HUES6 (cell line): ENCODE results near the gene MACIR.
A peak's percentile ranks its signal among the peaks of the same experiment; 100 is the strongest.

ENCODE experiments used
- H3K27ac ChIP-seq: 2 replicates; pipeline ENCODE4 v1.7.0; 2013; ENCODE audit warnings: low read depth, mild to moderate bottlenecking, low read length, inconsistent platforms
- H3K27me3 ChIP-seq: 2 replicates; pipeline ENCODE4 v1.6.1; 2013; ENCODE audit warnings: low read length; ENCODE audit not compliant: control insufficient read depth, insufficient read depth
- H3K36me3 ChIP-seq: 2 replicates; pipeline ENCODE4 v1.6.1; 2013; ENCODE audit warnings: low read length; ENCODE audit not compliant: control insufficient read depth, insufficient read depth
- H3K4me1 ChIP-seq: 2 replicates; pipeline ENCODE4 v1.6.1; 2013; ENCODE audit warnings: low read length; ENCODE audit not compliant: control insufficient read depth, insufficient read depth
- H3K4me3 ChIP-seq: 2 replicates; pipeline ENCODE4 v1.5.1; 2013; ENCODE audit warnings: low read depth, low read length
- H3K9ac ChIP-seq: one replicate; pipeline ENCODE4 v1.6.1; 2013; ENCODE audit warnings: mild to moderate bottlenecking, low read length
- H3K9me3 ChIP-seq: 2 replicates; pipeline ENCODE4 v1.6.1; 2013; ENCODE audit warnings: low read depth, low read length; ENCODE audit not compliant: control insufficient read depth, insufficient read depth

The MACIR gene

GRCh38 chr5:103247118-103247517, 11.4 kb upstream of the MACIR start:
- Histone ChIP-seq H3K4me3 (no peak overlapping the region), H3K36me3 (no peaks in the 10 kb centered on the region), H3K27ac (no peak overlapping the region), H3K9ac (no peak overlapping the region), H3K4me1 (no peaks in the 10 kb centered on the region), H3K27me3 (no peaks in the 10 kb centered on the region), H3K9me3 (no peaks in the 10 kb centered on the region)

- Histone ChIP-seq H3K27me3 (no peaks in the 10 kb centered on the region), H3K4me3 (no peak overlapping the region), H3K9me3 (no peaks in the 10 kb centered on the region)
Measured at GRCh38 chr5:103249068-103249467, 9.5 kb upstream of the MACIR start.

GRCh38 chr5:103254921-103255320, 3.6 kb upstream of the MACIR start:
- no peaks in the 10 kb centered on the region for H3K36me3 ChIP-seq
- no peaks in the 10 kb centered on the region for H3K27me3 ChIP-seq
- no peak overlapping the region for H3K27ac ChIP-seq
- H3K9ac ChIP-seq, result no peak overlapping the region
- no peaks in the 10 kb centered on the region for H3K9me3 ChIP-seq
- H3K4me1 ChIP-seq, result no peaks in the 10 kb centered on the region
- no peak overlapping the region for H3K4me3 ChIP-seq

More at GRCh38 chr5:103249068-103249467, 9.5 kb upstream of the MACIR start:
- no peaks in the 10 kb centered on the region for H3K36me3 ChIP-seq
- no peak overlapping the region for H3K9ac ChIP-seq
- no peak overlapping the region for H3K27ac ChIP-seq
- no peaks in the 10 kb centered on the region for H3K4me1 ChIP-seq

- no peaks in the 10 kb centered on the region for H3K36me3 ChIP-seq
- H3K4me1 ChIP-seq, result 0 out of 2 replicates have a peak, but pooled peaks cover 3% of the 10 kb centered on the region
- no peak overlapping the region for H3K27ac ChIP-seq
- no peak overlapping the region for H3K4me3 ChIP-seq
- no peaks in the 10 kb centered on the region for H3K9me3 ChIP-seq
- no peaks in the 10 kb centered on the region for H3K27me3 ChIP-seq
- no peak overlapping the region for H3K9ac ChIP-seq
Measured at GRCh38 chr5:103255691-103256090, 2.9 kb upstream of the MACIR start.

GRCh38 chr5:103256178-103256577, 2.4 kb upstream of the MACIR start:
- no peak overlapping the region for H3K9ac ChIP-seq
- no peaks in the 10 kb centered on the region for H3K36me3 ChIP-seq
- no peak overlapping the region for H3K4me3 ChIP-seq
- H3K27me3 ChIP-seq, result no peaks in the 10 kb centered on the region
- no peaks in the 10 kb centered on the region for H3K9me3 ChIP-seq
- 0 out of 2 replicates have a peak, but pooled peaks cover 3% of the 10 kb centered on the region for H3K4me1 ChIP-seq
- no peak overlapping the region for H3K27ac ChIP-seq

GRCh38 chr5:103258957-103259704, 568 bp downstream of the MACIR start:
- H3K4me3 ChIP-seq, result peak overlapping the region; percentile 95
- no peaks in the 10 kb centered on the region for H3K9me3 ChIP-seq
- peak overlapping the region; percentile 68; the same call in 1 of the 2 replicates for H3K27ac ChIP-seq
- H3K9ac ChIP-seq, result peak overlapping the region; percentile 75
- H3K4me1 ChIP-seq, result peaks cover 12% of the 10 kb centered on the region
- no peaks in the 10 kb centered on the region for H3K27me3 ChIP-seq
- H3K36me3 ChIP-seq, result no peaks in the 10 kb centered on the region

- no peaks in the 10 kb centered on the region for H3K27me3 ChIP-seq
- H3K9ac ChIP-seq, result peak overlapping the region; percentile 75
- H3K4me1 ChIP-seq, result peaks cover 12% of the 10 kb centered on the region
- H3K9me3 ChIP-seq, result no peaks in the 10 kb centered on the region
- no peaks in the 10 kb centered on the region for H3K36me3 ChIP-seq
- H3K4me3 ChIP-seq, result peak overlapping the region; percentile 95
- H3K27ac ChIP-seq, result no peak overlapping the region
Measured at GRCh38 chr5:103259705-103260355, 1.3 kb downstream of the MACIR start.

- Histone ChIP-seq H3K27ac (no peak overlapping the region), H3K4me1 (peaks cover 12% of the 10 kb centered on the region), H3K27me3 (no peaks in the 10 kb centered on the region), H3K4me3 (peak overlapping the region; percentile 17; the same call in 1 of the 2 replicates), H3K9me3 (no peaks in the 10 kb centered on the region), H3K9ac (no peak overlapping the region), H3K36me3 (no peaks in the 10 kb centered on the region)
Measured at GRCh38 chr5:103260951-103261350, 2.4 kb downstream of the MACIR start.

GRCh38 chr5:103262422-103262871, 3.9 kb downstream of the MACIR start:
- Histone ChIP-seq H3K9ac (no peak overlapping the region), H3K4me1 (peaks cover 12% of the 10 kb centered on the region), H3K27ac (no peak overlapping the region), H3K27me3 (no peaks in the 10 kb centered on the region), H3K4me3 (no peak overlapping the region), H3K9me3 (no peaks in the 10 kb centered on the region), H3K36me3 (0 out of 2 replicates have a peak, but pooled peaks cover 5% of the 10 kb centered on the region)

GRCh38 chr5:103263054-103263453, 4.5 kb downstream of the MACIR start:
- Histone ChIP-seq H3K9me3 (no peaks in the 10 kb centered on the region), H3K4me3 (no peak overlapping the region), H3K4me1 (peaks cover 12% of the 10 kb centered on the region), H3K36me3 (peaks cover 11% of the 10 kb centered on the region), H3K27me3 (no peaks in the 10 kb centered on the region), H3K27ac (no peak overlapping the region), H3K9ac (no peak overlapping the region)

GRCh38 chr5:103264508-103264907, 5.9 kb downstream of the MACIR start:
- peaks cover 12% of the 10 kb centered on the region for H3K4me1 ChIP-seq
- no peaks in the 10 kb centered on the region for H3K9me3 ChIP-seq
- no peak overlapping the region for H3K9ac ChIP-seq
- no peaks in the 10 kb centered on the region for H3K27me3 ChIP-seq
- peaks cover 14% of the 10 kb centered on the region for H3K36me3 ChIP-seq
- no peak overlapping the region for H3K4me3 ChIP-seq
- no peak overlapping the region for H3K27ac ChIP-seq
